ENCODE measurements around the gene PHACTR1.
A peak's percentile ranks its signal among the peaks of the same experiment; 100 is the strongest.

PHACTR1 gene

GRCh38 chr6:13267142-13267651 lies 550.6 kb downstream of the PHACTR1 start:
- DNase-seq (ENCODE audit: low read depth) = no peak

GRCh38 chr6:13268913-13269518 lies 552.4 kb downstream of the PHACTR1 start:
- no peak for DNase-seq (ENCODE audit: low read depth)

- no peak for DNase-seq (ENCODE audit: low read depth)
These were observed 555.8 kb downstream of the PHACTR1 start for GRCh38 chr6:13272131-13273046.

- DNase-seq (ENCODE audit: low read depth) = no peak
These were observed 556.8 kb downstream of the PHACTR1 start for GRCh38 chr6:13273202-13273930.

GRCh38 chr6:13273931-13274706 lies 557.6 kb downstream of the PHACTR1 start:
- DNase-seq (ENCODE audit: low read depth) = peak; percentile 84

GRCh38 chr6:13274707-13275434 lies 558.3 kb downstream of the PHACTR1 start:
- no peak for DNase-seq (ENCODE audit: low read depth)

- DNase-seq (ENCODE audit: low read depth) = no peak
These were observed 558.9 kb downstream of the PHACTR1 start for GRCh38 chr6:13275435-13275989.

GRCh38 chr6:13277231-13277630 lies 560.7 kb downstream of the PHACTR1 start:
- DNase-seq (ENCODE audit: low read depth) = no peak

- DNase-seq (ENCODE audit: low read depth) = no peak
These were observed 561.6 kb downstream of the PHACTR1 start for GRCh38 chr6:13278164-13278563.

GRCh38 chr6:13278991-13279390 lies 562.4 kb downstream of the PHACTR1 start:
- no peak for DNase-seq (ENCODE audit: low read depth)

- no peak for DNase-seq (ENCODE audit: low read depth)
These were observed 563.7 kb downstream of the PHACTR1 start for GRCh38 chr6:13280254-13280653.

- DNase-seq (ENCODE audit: low read depth) = no peak
These were observed 565.1 kb downstream of the PHACTR1 start for GRCh38 chr6:13281686-13282085.

- no peak for DNase-seq (ENCODE audit: low read depth)
These were observed 566.0 kb downstream of the PHACTR1 start for GRCh38 chr6:13282393-13283069.

GRCh38 chr6:13283331-13283730 lies 566.8 kb downstream of the PHACTR1 start:
- DNase-seq (ENCODE audit: low read depth) = no peak

GRCh38 chr6:13284646-13285045 lies 568.1 kb downstream of the PHACTR1 start:
- DNase-seq (ENCODE audit: low read depth) = no peak

- DNase-seq (ENCODE audit: low read depth) = no peak
These were observed 569.1 kb downstream of the PHACTR1 start for GRCh38 chr6:13285705-13286104.

- no peak for DNase-seq (ENCODE audit: low read depth)
These were observed 569.6 kb downstream of the PHACTR1 start for GRCh38 chr6:13286181-13286580.

GRCh38 chr6:13287104-13287503 lies 570.5 kb downstream of the PHACTR1 start:
- DNase-seq (ENCODE audit: low read depth) = no peak

GRCh38 chr6:13288481-13288880 lies 571.9 kb downstream of the PHACTR1 start:
- DNase-seq (ENCODE audit: low read depth) = no peak

GRCh38 chr6:13288969-13289391 lies 572.4 kb downstream of the PHACTR1 start:
- DNase-seq (ENCODE audit: low read depth) = no peak
